HG02642 (cell line): Measurements from ENCODE around the gene SRP9.
"Not testable (repeated sequence)": the region's sequence is repeated elsewhere in the genome, so short reads cannot be mapped to it uniquely, and the experiment has no call there.

ENCODE experiments used
- ATAC-seq: cut with Tn5 transposase; IDR thresholded peaks from one replicate; pipeline ENCODE4 v1.9.1; 2021; ENCODE audit warnings: mild to moderate bottlenecking; ENCODE audit not compliant: unreplicated experiment, poor library complexity

SRP9 gene

GRCh38 chr1:225834417-225835329, 57.0 kb downstream of the SRP9 start:
- ATAC-seq, result no peak

- no peak for ATAC-seq
Measured at GRCh38 chr1:225835856-225836255, 58.2 kb downstream of the SRP9 start.

GRCh38 chr1:225836296-225836695, 58.7 kb downstream of the SRP9 start:
- not testable (repeated sequence) for ATAC-seq

- ATAC-seq, result no peak
Measured at GRCh38 chr1:225838793-225839192, 61.2 kb downstream of the SRP9 start.
